Mesendoderm (in vitro differentiated cells): ENCODE results near the gene MATR3.
"Not testable (repeated sequence)": the region's sequence is repeated elsewhere in the genome, so short reads cannot be mapped to it uniquely, and the experiment has no call there.

ENCODE experiments used
- DNase-seq: peaks from one replicate; pipeline ENCODE4 v3.0.0; 2013
- H2AK5ac ChIP-seq: 2 replicates; pipeline ENCODE4 v1.6.1; 2013; ENCODE audit warnings: low read length, inconsistent platforms
- H2BK120ac ChIP-seq: 2 replicates; pipeline ENCODE4 v1.6.1; 2013; ENCODE audit warnings: low read depth, mild to moderate bottlenecking, low read length, moderate library complexity, mixed read lengths
- H2BK15ac ChIP-seq: replicated peaks from 2 replicates; pipeline ENCODE4 v1.6.1; 2013; ENCODE audit warnings: low read depth, mild to moderate bottlenecking, moderate library complexity
- H2BK5ac ChIP-seq: 2 replicates; pipeline ENCODE4 v1.6.1; 2013; ENCODE audit warnings: low read length, inconsistent platforms
- H3K18ac ChIP-seq: 2 replicates; pipeline ENCODE4 v1.6.1; 2013; ENCODE audit warnings: mild to moderate bottlenecking, low read length, mixed read lengths
- H3K23ac ChIP-seq: one replicate; pipeline ENCODE4 v1.6.1; 2013; ENCODE audit warnings: low read length
- H3K27ac ChIP-seq: 2 replicates; pipeline ENCODE4 v1.5.1; 2013; ENCODE audit warnings: low read depth, mild to moderate bottlenecking, inconsistent platforms, low read length, moderate library complexity
- H3K27me3 ChIP-seq: 2 replicates; pipeline ENCODE4 v1.6.1; 2013; ENCODE audit warnings: low read length, control low read depth, mild to moderate bottlenecking, inconsistent platforms; ENCODE audit not compliant: insufficient read depth, poor library complexity
- H3K36me3 ChIP-seq: 2 replicates; pipeline ENCODE4 v1.6.1; 2013; ENCODE audit warnings: low read length, inconsistent platforms; ENCODE audit not compliant: control insufficient read depth, insufficient read depth
- H3K4ac ChIP-seq: one replicate; pipeline ENCODE4 v1.6.1; 2013; ENCODE audit warnings: low read depth, mild to moderate bottlenecking, low read length, moderate library complexity
- H3K4me1 ChIP-seq: 2 replicates; pipeline ENCODE4 v1.6.1; 2013; ENCODE audit warnings: low read depth, low read length, inconsistent platforms; ENCODE audit not compliant: control insufficient read depth
- H3K4me2 ChIP-seq: 2 replicates; pipeline ENCODE4 v1.6.1; 2013; ENCODE audit warnings: low read length
- H3K4me3 ChIP-seq: 2 replicates; pipeline ENCODE4 v1.5.1; 2013; ENCODE audit warnings: mild to moderate bottlenecking, low read length
- H3K56ac ChIP-seq: one replicate; pipeline ENCODE4 v1.6.1; 2013; ENCODE audit warnings: low read length
- H3K79me1 ChIP-seq: 2 replicates; pipeline ENCODE4 v1.6.1; 2013; ENCODE audit warnings: low read length, inconsistent platforms
- H3K79me2 ChIP-seq: 2 replicates; pipeline ENCODE4 v1.6.1; 2013; ENCODE audit warnings: mild to moderate bottlenecking, low read length; ENCODE audit not compliant: control insufficient read depth, insufficient read depth
- H3K9ac ChIP-seq: 2 replicates; pipeline ENCODE4 v1.6.1; 2013; ENCODE audit warnings: low read length, inconsistent platforms
- H4K5ac ChIP-seq: one replicate; pipeline ENCODE4 v1.6.1; 2013; ENCODE audit warnings: low read length
- H4K8ac ChIP-seq: one replicate; pipeline ENCODE4 v1.6.1; 2013; ENCODE audit warnings: low read depth, mild to moderate bottlenecking, control low read depth, low read length, moderate library complexity
- WGBS: extraction: QIAGEN DNeasy Blood & Tissue Kit; methylation state at CpG from one replicate; pipeline ENCODE4 v1.1.7; 2013; ENCODE audit warnings: low lambda C conversion rate, missing lambda C conversion rate; ENCODE audit not compliant: insufficient coverage; ENCODE audit errors: extremely low coverage; 5-methylcytosine and 5-hydroxymethylcytosine counted together

Gene MATR3

GRCh38 chr5:139270718-139271117, 22.8 kb upstream of the MATR3 start:
- H3K23ac ChIP-seq, H3K4ac ChIP-seq, H3K56ac ChIP-seq, DNase-seq, H2AK5ac ChIP-seq, H3K9ac ChIP-seq, H3K4me3 ChIP-seq, H3K27me3 ChIP-seq, H3K36me3 ChIP-seq, H3K4me2 ChIP-seq, H3K18ac ChIP-seq, H4K5ac ChIP-seq, H2BK120ac ChIP-seq, H2BK15ac ChIP-seq, H3K4me1 ChIP-seq, H3K27ac ChIP-seq, H2BK5ac ChIP-seq, H4K8ac ChIP-seq, H3K79me1 ChIP-seq: not testable (repeated sequence)
- H3K79me2 ChIP-seq = peaks cover 16% of the 10 kb centered on the region
- WGBS = no CpG with 5 or more reads among the region's 2 CpGs

DNA sequence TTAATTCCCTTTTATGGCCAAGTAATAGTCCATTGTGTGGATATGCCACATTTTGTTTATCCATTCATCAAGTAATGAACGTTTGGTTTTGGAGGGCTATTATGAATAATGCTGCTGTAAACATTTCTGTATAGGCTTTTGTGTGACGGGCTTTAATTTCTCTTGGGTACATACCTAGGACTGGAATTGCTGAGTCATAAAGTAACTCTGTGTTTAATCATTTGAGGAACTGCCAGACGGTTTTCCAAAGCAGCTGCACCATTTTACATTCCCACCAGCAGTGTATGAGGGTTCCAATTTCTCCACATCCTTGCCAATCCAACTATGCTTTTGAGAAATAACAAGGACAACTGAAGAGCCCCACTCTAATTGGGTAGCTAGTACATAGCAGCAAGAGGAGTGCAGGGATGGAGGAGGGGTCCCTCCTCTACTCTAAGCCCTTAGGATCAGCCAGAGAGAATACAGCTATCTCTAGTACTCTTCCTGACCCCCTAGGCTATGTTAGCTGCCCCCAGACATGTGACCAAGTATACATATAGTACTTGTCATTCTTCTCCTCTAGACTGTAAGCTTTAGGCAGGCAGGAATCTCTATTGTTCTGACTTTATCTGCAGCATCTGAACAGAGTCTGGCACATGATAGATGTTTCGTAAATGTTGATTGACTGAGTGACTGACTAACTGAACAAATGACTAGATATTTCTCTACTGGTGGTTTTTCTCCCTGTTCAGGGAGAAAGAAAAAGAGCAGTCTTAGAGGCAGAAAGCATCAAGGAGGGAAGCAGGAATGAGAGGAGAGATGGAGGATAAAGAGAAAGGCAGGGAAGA, 22.1 kb upstream of the MATR3 start:
- H2AK5ac ChIP-seq = no peak overlapping the region
- peaks cover 23% of the 10 kb centered on the region for H3K79me2 ChIP-seq
- H3K18ac ChIP-seq = no peak overlapping the region
- no peak overlapping the region for H3K27ac ChIP-seq
- no peak overlapping the region for H3K4me3 ChIP-seq
- H2BK15ac ChIP-seq = no peak overlapping the region
- H3K36me3 ChIP-seq = peaks cover 3% of the 10 kb centered on the region
- no peak for DNase-seq
- H3K27me3 ChIP-seq = no peaks in the 10 kb centered on the region
- H3K56ac ChIP-seq = no peak overlapping the region
- no peak overlapping the region for H3K9ac ChIP-seq
- H4K8ac ChIP-seq = no peak overlapping the region
- no peak overlapping the region for H2BK120ac ChIP-seq
- no peak overlapping the region for H3K4me2 ChIP-seq
- WGBS = no CpG with 5 or more reads among the region's 4 CpGs
- peaks cover 2% of the 10 kb centered on the region for H3K79me1 ChIP-seq
- H3K4me1 ChIP-seq = peaks cover 4% of the 10 kb centered on the region
- H3K4ac ChIP-seq = no peak overlapping the region
- H3K23ac ChIP-seq = no peak overlapping the region
- no peak overlapping the region for H4K5ac ChIP-seq
- H2BK5ac ChIP-seq = no peak overlapping the region

DNA sequence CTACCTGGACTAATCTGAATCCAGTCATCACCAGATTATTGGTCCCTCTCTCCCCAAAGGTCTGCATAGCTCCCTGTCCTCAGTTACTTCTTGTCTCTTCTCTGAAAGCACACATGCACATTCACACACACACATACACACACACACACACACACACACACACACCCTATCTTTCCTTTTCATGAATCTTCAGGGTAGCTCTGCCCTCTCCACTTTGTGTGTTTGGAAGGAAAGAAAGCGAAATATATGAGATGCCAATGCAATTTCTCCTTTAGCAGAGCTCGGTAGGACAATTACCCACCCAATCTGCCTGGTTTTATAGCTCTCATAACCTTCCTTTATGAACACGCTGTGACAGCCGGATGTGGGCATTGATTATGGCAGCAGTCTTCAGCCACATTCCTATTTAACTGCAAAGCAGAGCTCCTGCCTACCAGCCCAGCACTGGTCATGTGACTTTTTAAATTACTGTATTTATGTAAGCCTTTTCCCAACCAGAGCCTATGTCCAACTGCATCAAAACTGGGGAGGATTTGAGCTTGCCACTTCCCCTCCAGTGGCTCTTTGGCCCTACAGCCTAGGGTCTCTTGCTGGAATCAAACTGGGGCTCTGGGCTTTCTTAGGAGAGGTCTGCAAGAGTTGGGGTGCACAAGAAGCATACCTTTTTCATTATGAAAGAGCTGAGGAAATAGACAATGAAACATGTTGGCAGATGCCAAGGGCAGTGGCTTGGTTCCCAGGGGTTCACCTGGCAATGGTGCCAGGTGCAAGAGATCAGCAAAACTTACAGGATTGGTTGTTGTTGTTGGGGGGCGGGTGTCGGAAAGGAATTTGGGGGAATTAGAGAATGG, 20.8 kb upstream of the MATR3 start:
- no peak overlapping the region for H3K23ac ChIP-seq
- H2BK15ac ChIP-seq = no peak overlapping the region
- no peak overlapping the region for H3K18ac ChIP-seq
- H3K27me3 ChIP-seq = no peaks in the 10 kb centered on the region
- H3K4me2 ChIP-seq = no peak overlapping the region
- H2BK120ac ChIP-seq = no peak overlapping the region
- H2BK5ac ChIP-seq = no peak overlapping the region
- H3K9ac ChIP-seq = no peak overlapping the region
- H3K4me3 ChIP-seq = no peak overlapping the region
- no CpG with 5 or more reads among the region's 6 CpGs for WGBS
- no peak overlapping the region for H3K27ac ChIP-seq
- peaks cover 3% of the 10 kb centered on the region for H3K36me3 ChIP-seq
- H4K5ac ChIP-seq = no peak overlapping the region
- no peak overlapping the region for H3K4ac ChIP-seq
- no peak for DNase-seq
- no peak overlapping the region for H2AK5ac ChIP-seq
- no peak overlapping the region for H3K56ac ChIP-seq
- H3K79me2 ChIP-seq = peaks cover 34% of the 10 kb centered on the region
- H4K8ac ChIP-seq = no peak overlapping the region
- peaks cover 4% of the 10 kb centered on the region for H3K4me1 ChIP-seq
- peaks cover 2% of the 10 kb centered on the region for H3K79me1 ChIP-seq

GRCh38 chr5:139273322-139273571, 20.3 kb upstream of the MATR3 start:
- no peaks in the 10 kb centered on the region for H3K27me3 ChIP-seq
- H3K4me1 ChIP-seq = peaks cover 4% of the 10 kb centered on the region
- no peak overlapping the region for H2BK120ac ChIP-seq
- no peak overlapping the region for H3K4me3 ChIP-seq
- peak; percentile 57 for DNase-seq
- H4K8ac ChIP-seq = no peak overlapping the region
- H3K36me3 ChIP-seq = peaks cover 4% of the 10 kb centered on the region
- no peak overlapping the region for H3K4ac ChIP-seq
- peak overlapping the region; percentile 92 for H3K4me2 ChIP-seq
- peak overlapping the region; percentile 88 for H3K56ac ChIP-seq
- peaks cover 2% of the 10 kb centered on the region for H3K79me1 ChIP-seq
- H3K9ac ChIP-seq = peak overlapping the region; percentile 77
- peaks cover 37% of the 10 kb centered on the region for H3K79me2 ChIP-seq
- whole genome bisulfite sequencing = no CpG with 5 or more reads among the region's 3 CpGs
- no peak overlapping the region for H2AK5ac ChIP-seq
- H2BK5ac ChIP-seq = no peak overlapping the region
- no peak overlapping the region for H2BK15ac ChIP-seq
- H3K18ac ChIP-seq = no peak overlapping the region
- no peak overlapping the region for H3K27ac ChIP-seq
- no peak overlapping the region for H4K5ac ChIP-seq
- no peak overlapping the region for H3K23ac ChIP-seq

- peaks cover 42% of the 10 kb centered on the region for H3K79me2 ChIP-seq
- no peaks in the 10 kb centered on the region for H3K27me3 ChIP-seq
- no CpG with 5 or more reads among the region's 47 CpGs for WGBS
- peak overlapping the region; percentile 29 for H4K5ac ChIP-seq
- peak overlapping the region; percentile 81 for H2AK5ac ChIP-seq
- H3K36me3 ChIP-seq = peaks cover 9% of the 10 kb centered on the region
- H3K56ac ChIP-seq = peak overlapping the region; percentile 99
- peak overlapping the region; percentile 82 for H3K4ac ChIP-seq
- peak overlapping the region; percentile 87 for H2BK5ac ChIP-seq
- peaks cover 7% of the 10 kb centered on the region for H3K4me1 ChIP-seq
- peaks cover 6% of the 10 kb centered on the region for H3K79me1 ChIP-seq
- peak overlapping the region; percentile 97 for H3K4me3 ChIP-seq
- no peak overlapping the region for H2BK15ac ChIP-seq
- peak overlapping the region; percentile 93 for H3K18ac ChIP-seq
- peak overlapping the region; percentile 29 for H2BK120ac ChIP-seq
- DNase-seq = peak; percentile 95
- peak overlapping the region; percentile 100 for H3K9ac ChIP-seq
- no peak overlapping the region for H4K8ac ChIP-seq
- peak overlapping the region; percentile 13 for H3K27ac ChIP-seq
- peak overlapping the region; percentile 100 for H3K23ac ChIP-seq
- H3K4me2 ChIP-seq = peak overlapping the region; percentile 92
These were observed 19.8 kb upstream of the MATR3 start for GRCh38 chr5:139273572-139274289.
